GM20431 (cell line): ENCODE results near the gene FOXI2.

ENCODE experiments used
- in situ Hi-C: fragments of 300-500 bp; cut with MseI, MboI; formaldehyde crosslinking; loops from one replicate; pipeline ENCODE4 v1.15.0; 2020; ENCODE audit warnings: low sequenced_read_pairs; ENCODE audit not compliant: unreplicated experiment

FOXI2 gene

DNA sequence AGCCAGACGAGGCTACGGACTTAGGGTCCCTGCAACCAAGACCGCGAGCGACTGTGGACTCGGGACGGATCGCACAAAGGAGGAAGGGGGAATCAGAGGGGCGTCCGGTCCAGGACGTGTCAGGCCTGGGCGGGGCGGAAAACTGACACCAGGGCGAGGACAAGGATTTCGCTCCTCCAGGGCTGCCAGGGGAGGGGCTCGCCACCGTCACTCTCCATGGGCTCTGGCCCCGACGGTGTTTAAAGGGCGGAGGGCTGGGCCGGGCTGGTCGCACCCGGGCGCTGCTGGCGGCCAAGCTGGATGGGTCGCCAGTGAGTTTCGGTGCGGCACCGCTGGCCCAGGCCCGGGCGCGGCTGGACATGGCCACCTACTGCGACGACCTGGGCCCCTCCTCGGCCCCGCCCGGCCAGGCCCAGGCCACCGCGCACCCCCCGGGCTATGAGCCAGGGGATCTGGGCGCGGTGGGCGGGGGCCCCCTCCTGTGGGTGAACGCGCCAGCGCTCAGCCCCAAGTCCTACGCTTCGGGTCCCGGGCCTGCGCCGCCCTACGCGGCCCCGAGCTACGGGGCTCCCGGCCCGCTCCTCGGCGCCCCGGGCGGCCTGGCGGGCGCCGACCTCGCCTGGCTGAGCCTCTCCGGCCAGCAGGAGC lies at the start of gene FOXI2:
TSS of gene FOXI2 (plus strand) at position 271 of the 648 bp plus-strand sequence. CDS start at position 360, 89 bp downstream.
- in situ Hi-C loops: no loop called here

- in situ Hi-C loops: no loop called here
Observed at GRCh38 chr10:127687548-127687947, 49.4 kb upstream of the FOXI2 start.

DNA sequence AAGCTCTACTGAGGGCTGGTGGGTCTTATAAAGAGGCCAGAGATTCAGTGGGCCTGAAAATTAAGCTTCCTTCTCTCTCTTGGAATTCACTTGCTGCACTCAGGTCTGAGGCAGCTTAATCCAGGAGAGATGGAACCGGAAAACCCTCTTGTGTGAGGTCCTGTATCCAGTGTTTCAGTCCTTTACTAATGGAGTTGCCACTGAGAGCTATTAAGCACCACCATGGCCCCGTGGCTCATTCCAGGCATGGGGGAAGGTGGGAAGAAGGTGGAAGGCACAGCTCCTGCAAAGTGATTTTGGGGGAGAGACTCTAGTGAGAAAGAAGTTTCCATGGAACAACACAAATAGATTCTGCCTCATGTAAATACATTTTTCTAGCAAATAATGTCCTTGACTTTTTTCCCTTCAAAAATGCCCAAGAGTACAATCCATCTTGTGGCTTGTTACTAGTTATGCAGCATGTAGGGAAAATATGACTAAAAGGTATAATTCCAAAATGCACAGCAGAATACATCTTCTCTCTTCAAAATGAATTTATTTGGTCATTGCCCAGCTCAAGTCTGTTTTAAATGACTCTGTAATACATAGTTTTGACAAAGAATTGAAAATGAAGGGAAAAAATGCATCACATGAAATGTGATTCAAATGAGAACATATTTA lies 46.7 kb upstream of the FOXI2 start:
- in situ Hi-C loops: no loop called here

GRCh38 chr10:127694580-127695193 lies 42.3 kb upstream of the FOXI2 start:
- in situ Hi-C loops: no loop called here

- in situ Hi-C loops: no loop called here
Observed at GRCh38 chr10:127695431-127695830, 41.6 kb upstream of the FOXI2 start.

DNA sequence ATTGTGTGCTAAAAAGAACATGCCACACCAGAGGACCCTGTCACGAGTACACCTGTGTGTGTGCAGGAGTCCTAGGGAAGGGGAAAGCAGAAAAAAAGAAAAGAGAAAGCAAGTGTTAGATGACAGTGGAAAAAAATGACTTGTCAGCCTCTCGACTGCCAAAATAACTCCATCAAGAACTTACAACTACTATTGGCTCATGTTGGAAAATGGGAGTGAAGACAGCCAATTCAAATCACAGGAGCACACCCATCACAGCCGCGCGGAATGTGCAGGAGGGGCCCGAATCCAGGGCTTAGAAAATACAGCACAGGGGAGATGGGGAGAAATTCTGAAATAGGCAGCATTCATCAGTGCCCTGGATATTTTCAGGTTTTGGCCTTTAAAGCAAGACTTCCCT lies 38.1 kb upstream of the FOXI2 start:
- in situ Hi-C loops: no loop called here

DNA sequence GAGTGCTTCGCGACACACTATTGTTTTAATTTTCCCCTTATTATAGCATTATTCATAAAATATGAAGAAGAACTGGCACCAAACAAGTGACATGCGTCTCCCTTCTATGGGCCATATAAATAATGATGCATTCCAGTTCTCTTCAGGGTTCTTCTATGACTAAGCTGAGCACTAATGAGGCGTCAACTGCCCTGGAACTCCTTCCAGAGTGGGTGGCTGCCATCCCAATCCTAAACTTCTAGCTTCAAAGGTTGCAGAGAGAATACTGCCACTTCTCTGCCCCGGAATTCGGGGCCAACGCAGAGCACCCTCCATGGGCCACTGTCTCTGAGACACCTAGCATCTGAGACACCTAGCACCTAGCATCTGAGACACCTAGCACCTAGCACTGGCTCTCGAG lies 37.7 kb upstream of the FOXI2 start:
- in situ Hi-C loops: no loop called here

GRCh38 chr10:127702271-127702670 lies 34.7 kb upstream of the FOXI2 start:
- in situ Hi-C loops: no loop called here

DNA sequence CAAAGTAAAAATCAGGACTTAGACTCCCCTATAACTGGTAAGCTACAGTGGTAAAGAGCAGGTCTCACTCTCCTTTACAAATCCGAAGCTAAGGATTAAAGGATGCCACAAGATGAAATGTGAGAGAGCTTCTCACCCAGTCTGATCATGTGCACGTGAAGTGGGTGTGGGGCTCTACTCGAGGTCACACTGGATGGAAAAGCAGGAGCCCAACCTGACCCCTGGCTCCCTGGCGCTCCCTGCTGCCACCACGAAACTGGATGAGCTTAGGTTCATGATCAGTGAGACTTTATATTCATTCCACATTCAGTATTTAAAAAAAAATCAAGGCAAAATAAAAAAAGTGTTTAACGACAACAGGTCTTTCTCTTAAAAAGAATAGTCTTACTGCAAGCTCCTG lies 21.7 kb upstream of the FOXI2 start:
- in situ Hi-C loops: no loop called here

DNA sequence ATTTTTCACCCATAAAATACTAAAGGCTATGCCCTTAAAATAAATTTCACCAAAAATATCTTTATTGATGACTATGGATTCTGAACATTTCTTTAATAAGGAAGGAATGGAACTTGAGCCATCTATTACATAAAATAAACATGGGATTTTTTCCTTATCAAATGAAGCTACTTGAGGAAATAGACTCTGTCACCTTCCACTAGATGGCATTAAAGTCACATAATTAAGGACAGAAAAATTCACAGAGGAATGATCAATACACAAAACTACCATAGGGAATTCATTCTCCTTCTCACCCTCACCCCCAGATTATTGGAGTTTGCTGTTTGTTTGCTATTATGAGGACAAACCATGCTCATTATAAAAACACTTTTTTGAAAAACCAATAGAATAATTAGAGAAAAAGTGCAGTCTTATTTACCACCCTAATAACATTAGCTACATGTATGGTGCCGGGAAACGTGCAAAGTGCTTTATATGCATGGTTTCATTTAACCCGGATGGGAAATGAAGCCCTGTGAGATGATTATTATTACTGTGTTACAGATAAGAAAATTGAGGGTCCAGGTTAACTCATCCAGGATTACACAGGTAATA lies 21.1 kb upstream of the FOXI2 start:
- in situ Hi-C loops: no loop called here

- in situ Hi-C loops: no loop called here
Observed at GRCh38 chr10:127720142-127720541, 16.8 kb upstream of the FOXI2 start.

- in situ Hi-C loops: no loop called here
Observed at GRCh38 chr10:127720903-127721302, 16.1 kb upstream of the FOXI2 start.

GRCh38 chr10:127734753-127735152 lies 2.2 kb upstream of the FOXI2 start:
- in situ Hi-C loops: no loop called here

DNA sequence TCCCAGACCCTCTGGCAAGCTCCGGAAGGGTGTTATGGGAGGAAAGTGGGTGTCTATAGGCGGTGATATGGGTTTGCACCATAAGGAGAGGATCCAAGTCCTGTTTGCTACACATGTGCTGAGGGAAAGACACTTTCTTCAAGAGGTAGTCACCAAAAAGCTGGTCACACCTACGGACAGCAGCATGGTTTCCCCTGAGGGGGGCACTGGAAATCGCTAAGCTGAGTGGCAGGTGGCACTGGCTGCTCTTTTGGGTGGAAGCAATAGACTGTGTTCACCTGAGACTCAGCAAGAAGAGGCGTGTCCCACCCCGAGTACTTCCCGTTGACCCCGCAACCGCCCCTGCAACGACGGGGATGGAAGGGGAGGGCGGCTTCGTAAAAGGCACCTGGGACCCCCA lies 1.8 kb upstream of the FOXI2 start:
- in situ Hi-C loops: no loop called here

DNA sequence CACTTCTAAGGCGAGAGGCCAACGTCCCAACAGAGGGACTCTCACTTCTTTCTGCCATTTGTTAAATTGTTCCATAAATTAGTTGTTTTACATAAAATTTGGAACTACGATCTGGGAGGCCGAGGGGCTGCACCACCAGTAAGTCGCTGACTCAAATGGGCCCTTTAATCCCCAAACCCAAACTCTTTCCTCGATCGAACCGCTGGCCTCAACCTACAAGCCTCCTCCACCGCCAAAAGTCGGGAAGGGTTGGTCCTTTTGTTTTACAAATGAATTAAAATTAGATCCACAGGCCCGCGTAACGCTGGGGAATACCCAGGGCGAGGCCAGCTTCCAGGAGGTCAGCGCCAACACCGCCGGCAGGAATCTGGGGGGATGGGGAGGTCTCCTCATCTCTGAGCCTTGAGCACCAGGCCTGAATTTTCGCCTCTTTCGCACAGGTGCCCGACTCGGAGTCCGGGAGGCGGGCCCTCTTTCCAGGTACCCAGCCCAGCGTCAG lies 1.2 kb upstream of the FOXI2 start:
- in situ Hi-C loops: no loop called here

DNA sequence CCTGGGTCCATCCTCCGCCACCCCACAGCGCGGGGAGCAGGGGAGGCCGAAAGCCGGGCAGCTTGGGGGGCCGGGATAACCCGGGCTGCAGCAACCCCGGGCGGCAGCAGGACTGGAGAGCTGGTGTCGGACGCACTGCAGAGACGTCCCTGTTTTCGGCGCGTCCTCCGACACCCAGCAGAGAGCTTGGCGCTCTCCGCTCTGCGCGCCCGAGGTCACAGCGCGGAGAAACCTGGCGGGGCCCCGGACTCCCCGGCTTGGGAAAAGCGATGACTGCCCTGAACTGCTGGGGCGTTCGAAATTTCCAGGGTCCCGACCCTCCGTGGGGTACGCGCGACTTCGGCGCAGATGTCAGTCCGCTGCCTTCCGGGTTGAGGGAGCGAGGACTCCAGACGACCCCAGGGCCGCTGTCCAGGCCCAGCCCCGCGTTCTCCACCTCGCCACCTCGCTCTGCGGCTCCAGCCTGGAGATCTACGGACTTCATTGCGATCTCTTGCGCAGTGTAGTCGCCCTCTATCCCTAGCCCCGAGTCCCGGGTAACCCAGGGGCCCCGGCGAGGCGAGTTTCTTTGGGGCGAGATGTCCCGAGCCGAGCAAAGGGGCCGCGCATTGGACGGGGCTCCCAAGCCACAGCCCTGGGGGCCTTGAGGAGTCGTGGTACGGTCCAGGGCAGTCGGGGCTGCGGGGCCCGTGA lies 617 bp upstream of the FOXI2 start:
- in situ Hi-C loops: no loop called here

- in situ Hi-C loops: no loop called here
Observed at GRCh38 chr10:127737563-127738511, 852 bp downstream of the FOXI2 start.

DNA sequence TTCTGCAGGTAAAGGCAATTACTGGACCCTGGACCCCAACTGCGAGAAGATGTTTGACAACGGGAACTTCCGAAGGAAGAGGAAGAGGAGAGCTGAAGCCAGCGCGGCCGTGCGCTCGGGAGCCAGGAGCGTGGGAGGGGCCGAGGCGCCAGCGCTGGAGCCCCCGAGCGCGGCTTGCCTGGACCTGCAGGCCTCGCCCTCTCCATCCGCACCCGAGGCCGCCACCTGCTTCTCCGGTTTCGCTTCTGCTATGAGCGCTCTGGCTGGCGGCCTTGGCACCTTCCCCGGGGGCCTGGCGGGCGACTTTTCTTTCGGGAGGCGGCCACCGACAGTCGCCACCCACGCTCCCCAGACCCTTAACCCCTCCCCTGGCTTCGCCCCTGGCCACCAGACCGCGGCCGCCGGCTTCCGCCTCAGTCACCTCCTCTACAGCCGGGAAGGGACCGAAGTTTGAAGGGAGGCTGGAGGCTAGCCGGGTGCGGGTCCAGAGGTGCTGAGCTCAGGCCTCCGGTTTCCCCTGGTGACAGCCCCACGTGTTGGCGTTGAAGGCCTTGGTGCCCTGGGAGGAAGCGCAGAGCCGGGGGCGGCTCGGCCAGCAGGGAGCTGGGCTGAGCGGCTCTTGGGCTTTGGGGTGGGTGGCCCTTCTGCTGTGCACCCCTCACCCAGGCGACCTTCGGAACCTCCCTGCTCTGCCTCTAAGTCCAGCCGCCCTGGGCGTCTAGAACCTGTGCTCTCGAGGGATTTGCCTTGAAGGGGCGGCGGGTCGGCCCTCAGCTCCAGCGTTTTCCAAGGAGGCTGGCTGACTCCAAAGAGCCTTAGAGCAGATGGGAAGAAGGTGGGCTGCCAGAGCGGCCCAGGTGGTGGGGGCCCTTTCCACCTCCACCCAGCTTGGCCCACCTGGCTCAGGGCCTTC lies 1.8 kb downstream of the FOXI2 start:
- in situ Hi-C loops: no loop called here
